ENCODE measurements around the gene RRAD.

The RRAD gene

DNA sequence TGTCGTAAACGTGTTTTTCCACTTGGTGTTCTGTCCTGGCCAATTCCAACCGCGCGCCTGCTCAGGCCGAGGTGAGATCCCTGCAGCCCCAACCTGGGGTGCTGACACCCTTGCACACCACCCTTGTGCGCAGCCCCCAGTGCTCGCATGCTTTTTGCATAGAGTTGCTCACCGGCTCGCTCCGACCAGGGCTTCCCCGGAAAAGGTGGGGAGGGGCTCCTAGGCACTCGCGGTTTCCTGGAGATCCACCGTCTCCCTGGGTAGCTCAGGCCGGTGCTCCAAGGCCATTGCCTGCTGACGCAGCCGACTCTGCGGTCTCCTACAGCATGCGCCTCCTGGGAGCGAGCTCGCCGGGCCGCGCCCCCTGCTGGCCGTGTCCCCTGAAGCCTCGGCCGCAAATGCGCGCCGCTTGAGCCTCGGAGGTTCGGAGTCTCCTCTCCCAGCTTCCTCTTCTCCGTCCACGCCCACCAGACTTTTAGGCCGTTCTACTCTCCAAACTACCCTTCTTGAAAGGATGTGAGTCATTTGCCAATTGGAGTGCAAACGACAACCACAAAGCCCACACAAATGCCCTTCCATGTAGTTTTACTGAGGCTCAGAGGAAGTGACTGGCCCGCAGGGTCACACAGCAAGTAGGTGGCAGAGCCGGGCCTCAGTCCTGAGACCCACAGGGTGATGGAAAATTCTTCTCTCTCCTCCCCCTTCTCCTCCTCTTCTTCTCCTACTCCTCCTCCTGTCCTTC lies 52.2 kb downstream of the RRAD start:
- peak; percentile 93 for DNase-seq

DNA sequence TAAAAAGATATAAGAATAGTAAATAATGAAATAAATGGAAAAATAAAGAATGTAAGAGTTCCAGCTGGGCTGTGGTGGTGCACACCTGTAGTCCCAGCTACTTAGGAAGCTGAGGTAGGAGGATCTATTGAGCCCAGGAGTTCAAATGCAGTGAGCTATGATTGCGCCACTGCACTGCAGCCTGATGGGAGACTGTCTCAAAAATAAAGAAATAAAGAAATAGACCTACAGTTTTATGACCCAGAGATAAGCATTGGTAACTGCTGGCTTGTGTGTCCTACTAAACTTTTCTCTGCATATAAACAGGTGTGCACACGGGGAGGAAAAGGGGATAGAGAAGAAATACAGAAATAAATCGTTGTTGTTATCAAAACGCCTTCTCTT lies 52.8 kb downstream of the RRAD start:
- no peak for DNase-seq

DNA sequence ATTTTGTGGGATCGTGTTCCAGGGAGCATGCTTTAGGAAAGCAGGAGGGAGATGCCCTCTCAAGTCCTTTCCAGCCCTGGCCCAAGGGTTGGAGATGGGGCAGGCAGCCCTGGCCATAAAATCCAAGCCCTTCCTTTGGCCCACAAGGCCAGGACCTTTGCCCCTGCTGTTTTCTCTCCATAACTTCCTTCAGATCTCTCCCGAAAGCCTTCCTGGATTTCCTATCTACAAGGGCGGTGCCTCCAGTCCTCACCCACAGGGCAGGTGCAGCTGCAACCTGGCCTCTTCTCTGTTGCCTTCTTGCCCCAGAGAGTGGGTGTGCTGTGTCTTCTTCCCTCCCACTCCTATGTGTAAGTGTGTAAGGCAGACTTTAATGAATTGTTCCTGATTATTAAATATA lies 53.5 kb downstream of the RRAD start:
- DNase-seq: no peak
